HG02973 (cell line): Measurements from ENCODE around the gene EEF2.

Source experiments
- ATAC-seq: cut with Tn5 transposase; IDR thresholded peaks from one replicate; pipeline ENCODE4 v1.9.1; 2021; ENCODE audit warnings: moderate library complexity; ENCODE audit not compliant: unreplicated experiment

EEF2 gene

DNA sequence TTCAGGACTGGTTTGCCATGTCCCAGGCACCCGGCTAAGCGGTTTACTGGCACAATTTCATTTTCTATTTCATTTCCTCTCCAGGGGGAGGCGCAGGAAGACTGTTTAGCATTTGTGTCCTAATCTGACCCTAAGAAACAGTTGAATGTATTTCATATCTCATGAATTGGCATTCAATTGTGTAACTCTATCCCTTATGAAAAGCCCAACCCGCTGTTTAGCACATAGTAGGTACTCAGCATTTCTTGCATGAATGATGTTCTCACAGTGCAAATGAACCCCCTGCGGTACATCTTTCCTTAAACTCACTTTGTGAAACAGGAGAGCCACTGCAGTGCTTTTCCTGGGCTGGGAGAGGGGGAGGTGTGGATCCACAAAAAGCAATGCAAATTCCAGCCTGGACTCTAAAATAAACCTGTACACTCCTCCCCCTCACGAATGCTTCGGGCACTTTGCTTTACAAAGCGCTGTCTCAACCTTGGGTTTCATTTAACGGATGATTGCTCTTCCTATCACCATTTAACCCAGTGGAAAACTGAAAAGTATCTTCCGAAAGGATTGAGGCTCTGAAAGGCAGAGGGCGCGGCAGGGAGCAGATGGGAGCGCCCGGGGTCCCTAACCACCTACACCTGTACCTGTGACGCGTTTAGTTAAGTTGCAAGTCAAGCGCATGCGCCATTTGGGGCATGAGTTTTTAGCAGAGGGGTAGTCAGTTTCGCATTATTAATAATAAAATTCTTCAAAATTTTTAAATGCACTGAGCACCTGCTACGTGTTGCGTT lies 1.2 kb upstream of the EEF2 start:
- ATAC-seq: no peak

DNA sequence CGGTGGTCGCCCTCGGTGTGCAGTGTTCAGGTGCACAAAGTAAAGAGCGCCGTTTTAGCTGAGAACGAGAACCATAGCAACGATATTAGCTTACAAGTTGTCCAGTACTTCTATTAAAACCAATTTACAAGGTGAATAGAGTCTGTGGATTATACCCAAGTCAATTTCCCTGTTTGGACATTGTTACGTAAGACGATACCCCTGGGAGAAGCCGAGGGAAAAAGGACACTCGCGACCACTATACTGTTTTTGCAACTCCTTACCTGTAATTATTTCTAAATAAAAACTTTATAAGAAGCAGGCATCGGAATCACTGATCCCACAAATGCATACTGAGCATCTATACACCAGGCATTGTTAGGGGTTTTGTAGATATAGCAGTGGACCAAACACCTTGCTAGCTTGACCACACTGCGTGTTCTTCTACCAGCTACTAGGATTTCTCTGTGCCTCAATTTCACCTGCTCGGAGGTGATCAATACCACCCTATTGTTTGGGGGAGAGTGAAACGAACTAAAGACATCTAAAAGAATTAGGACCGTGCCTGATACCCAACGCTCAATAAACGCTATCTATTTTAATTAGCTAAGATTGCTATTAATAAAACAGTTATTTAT lies 488 bp upstream of the EEF2 start:
- no peak for ATAC-seq

GRCh38 chr19:3984584-3984907 lies 717 bp downstream of the EEF2 start:
- ATAC-seq: no peak

GRCh38 chr19:3983936-3984583 lies 1.2 kb downstream of the EEF2 start:
- ATAC-seq: no peak

- ATAC-seq: no peak
Observed at GRCh38 chr19:3983542-3983914, 1.7 kb downstream of the EEF2 start.

GRCh38 chr19:3982701-3983541 lies 2.3 kb downstream of the EEF2 start:
- no peak for ATAC-seq

GRCh38 chr19:3981736-3982681 lies 3.3 kb downstream of the EEF2 start:
- no peak for ATAC-seq

DNA sequence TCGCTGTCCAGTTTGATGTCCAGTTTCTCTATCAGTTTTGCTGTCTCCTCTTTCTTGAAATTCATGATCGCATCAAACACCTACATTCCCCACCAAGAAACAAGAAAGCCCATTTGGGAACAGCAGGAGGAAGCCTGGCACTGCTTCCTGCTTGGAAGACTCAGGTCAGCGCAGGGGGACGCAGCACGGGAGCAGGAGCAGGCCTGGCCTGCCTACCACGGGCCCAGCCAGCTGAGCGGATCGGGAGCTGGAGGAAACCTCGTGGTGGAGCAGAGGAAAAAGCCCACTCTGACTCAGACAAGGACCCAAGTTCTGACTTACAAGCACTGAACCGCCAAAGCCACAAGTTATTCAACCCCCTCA lies 3.9 kb downstream of the EEF2 start:
- ATAC-seq: no peak

GRCh38 chr19:3980353-3981251 lies 4.7 kb downstream of the EEF2 start:
- no peak for ATAC-seq

DNA sequence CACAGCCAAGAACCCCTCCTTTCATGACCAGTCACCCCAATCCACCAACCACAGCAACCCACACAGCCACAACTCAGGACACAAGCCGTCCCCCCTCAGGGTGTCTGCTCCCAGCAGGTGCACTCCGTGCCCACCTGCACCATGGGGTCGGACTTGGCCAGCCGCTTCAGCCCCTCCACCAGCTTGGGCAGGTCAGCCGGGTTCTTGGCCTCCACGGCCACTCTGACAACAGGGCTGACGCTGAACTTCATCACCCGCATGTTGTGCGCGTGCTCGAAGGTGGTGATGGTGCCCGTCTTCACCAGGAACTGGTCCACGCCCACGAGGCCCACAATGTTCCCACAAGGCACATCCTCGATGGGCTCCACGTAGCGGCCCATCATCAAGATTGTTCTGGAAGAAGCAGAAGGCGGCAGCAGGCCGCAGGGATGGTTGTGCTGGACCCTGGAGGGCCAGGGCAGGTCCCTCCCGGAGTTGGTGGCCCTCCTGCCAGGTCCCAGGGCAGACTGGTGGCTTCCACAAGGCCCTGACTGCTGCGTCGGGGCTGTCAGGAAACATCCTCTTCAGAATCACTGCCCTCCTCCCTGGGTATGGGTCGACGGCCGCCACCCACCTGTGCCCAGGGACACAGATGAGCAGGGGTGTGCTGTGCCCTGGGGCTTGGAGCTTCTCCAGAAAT lies 5.5 kb downstream of the EEF2 start:
- no peak for ATAC-seq

DNA sequence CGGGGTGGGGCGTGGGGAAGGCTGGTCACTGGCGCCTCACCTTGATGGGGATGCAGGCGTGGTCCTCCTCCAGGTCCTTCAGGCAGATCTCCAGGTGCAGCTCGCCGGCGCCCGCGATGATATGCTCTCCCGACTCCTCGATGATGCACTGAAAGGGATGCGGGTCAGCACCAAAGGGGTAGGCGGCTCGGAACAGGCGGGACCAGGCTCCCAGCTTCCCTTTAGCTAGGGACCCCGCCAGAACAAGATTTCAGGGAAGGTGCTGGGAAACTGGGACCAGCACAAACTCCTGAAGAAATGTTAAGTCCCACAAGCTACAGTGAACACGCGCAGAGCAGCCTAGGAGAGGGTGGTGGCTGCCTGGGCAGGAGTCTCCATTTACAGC lies 6.0 kb downstream of the EEF2 start:
- no peak for ATAC-seq

DNA sequence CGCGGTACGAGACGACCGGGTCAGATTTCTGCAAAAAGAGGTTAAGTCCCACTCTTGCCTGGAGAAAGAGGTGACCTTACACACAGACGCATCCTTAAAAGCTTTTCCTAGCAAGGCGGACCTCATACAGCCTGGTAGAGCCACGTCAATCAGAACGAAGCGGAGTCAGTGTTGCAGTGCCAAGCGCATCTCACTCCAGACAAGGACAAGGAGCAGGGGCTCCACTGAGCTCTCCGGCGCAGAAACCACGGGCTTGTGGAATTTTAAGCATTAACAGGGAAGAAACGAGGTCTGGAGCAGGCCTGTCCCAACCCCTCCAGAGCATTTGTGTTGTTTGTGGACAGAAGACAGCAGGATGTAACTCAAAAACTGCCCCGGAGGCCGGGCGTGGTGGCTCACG lies 7.1 kb downstream of the EEF2 start:
- no peak for ATAC-seq

- no peak for ATAC-seq
Observed at GRCh38 chr19:3977242-3978143, 7.8 kb downstream of the EEF2 start.

DNA sequence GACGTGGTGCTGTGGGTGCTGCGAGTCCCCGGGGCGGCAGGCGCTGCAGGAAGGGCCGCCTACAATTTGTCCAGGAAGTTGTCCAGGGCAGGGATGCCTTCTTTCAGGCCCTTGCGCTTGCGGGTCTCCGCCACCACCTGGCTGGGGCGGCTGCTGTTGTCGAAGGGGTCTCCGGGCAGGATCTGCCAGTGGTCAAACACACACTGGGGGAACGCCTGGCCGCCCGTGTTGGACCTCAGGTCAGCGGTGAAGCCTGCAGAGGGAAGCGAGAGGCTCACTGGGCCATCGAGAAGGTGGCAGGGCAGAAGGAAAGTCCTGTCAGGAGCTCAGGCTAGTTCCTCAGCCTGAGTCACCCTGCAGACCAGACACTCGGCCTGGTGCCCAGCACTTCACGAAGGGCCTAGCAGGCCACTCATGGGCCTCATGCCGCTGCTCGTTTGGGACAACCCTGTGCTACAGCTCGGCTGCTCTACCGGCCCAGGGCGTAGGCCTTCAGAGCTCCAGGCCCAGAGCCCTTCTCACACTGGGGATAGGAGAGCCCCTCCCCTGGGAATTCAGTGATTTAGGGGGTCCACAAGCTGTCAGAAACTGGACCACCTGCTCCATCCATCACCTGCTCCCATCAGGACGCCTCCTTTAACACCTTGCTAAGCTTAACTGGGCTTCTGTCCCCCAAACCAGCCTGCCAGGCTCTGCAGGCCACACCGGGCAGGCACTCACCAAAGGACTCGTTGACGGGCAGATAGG lies 8.6 kb downstream of the EEF2 start:
- ATAC-seq: no peak

- no peak for ATAC-seq
Observed at GRCh38 chr19:3975637-3976087, 9.6 kb downstream of the EEF2 start.

- no peak for ATAC-seq
Observed at GRCh38 chr19:3975144-3975543, 10.1 kb downstream of the EEF2 start.
